ENCODE results near the gene MAD2L1. TPM values are rescaled to one million over a fixed set of nuclear protein-coding genes. Genes with fewer than 3 reads are reported as not detected.

MAD2L1 gene
- total RNA-seq, 1 donor from 2014 or later: 12.7 TPM

- no peak for ATAC-seq
These were observed 9.2 kb downstream of the MAD2L1 start for GRCh38 chr4:120057416-120057815.

- no peak for ATAC-seq
These were observed 10.4 kb downstream of the MAD2L1 start for GRCh38 chr4:120056246-120056645.

- no peak for ATAC-seq
These were observed 10.9 kb downstream of the MAD2L1 start for GRCh38 chr4:120055795-120056194.

GRCh38 chr4:120055162-120055561, 11.5 kb downstream of the MAD2L1 start:
- ATAC-seq: no peak

- ATAC-seq: no peak
These were observed 12.7 kb downstream of the MAD2L1 start for GRCh38 chr4:120053911-120054310.

- peak; percentile 57 for ATAC-seq
These were observed 13.8 kb downstream of the MAD2L1 start for GRCh38 chr4:120052856-120053255.

GRCh38 chr4:120051253-120051652, 15.4 kb downstream of the MAD2L1 start:
- no peak for ATAC-seq

- ATAC-seq: peak; percentile 91
These were observed 16.7 kb downstream of the MAD2L1 start for GRCh38 chr4:120049732-120050494.

GRCh38 chr4:120043828-120044227, 22.8 kb downstream of the MAD2L1 start:
- ATAC-seq: no peak

- ATAC-seq: no peak
These were observed 29.2 kb downstream of the MAD2L1 start for GRCh38 chr4:120037411-120037810.

GRCh38 chr4:120034913-120035312, 31.7 kb downstream of the MAD2L1 start:
- ATAC-seq: no peak

- no peak for ATAC-seq
These were observed 39.8 kb downstream of the MAD2L1 start for GRCh38 chr4:120026853-120027252.

GRCh38 chr4:120025516-120025915, 41.1 kb downstream of the MAD2L1 start:
- no peak for ATAC-seq

- no peak for ATAC-seq
These were observed 47.9 kb downstream of the MAD2L1 start for GRCh38 chr4:120018786-120019185.

- no peak for ATAC-seq
These were observed 48.5 kb downstream of the MAD2L1 start for GRCh38 chr4:120017939-120018692.

GRCh38 chr4:120011725-120012124, 54.9 kb downstream of the MAD2L1 start:
- ATAC-seq: no peak

GRCh38 chr4:120010646-120011045, 56.0 kb downstream of the MAD2L1 start:
- ATAC-seq: no peak

GRCh38 chr4:120009731-120010130, 56.9 kb downstream of the MAD2L1 start:
- no peak for ATAC-seq

GRCh38 chr4:120008957-120009356, 57.7 kb downstream of the MAD2L1 start:
- ATAC-seq: no peak

- ATAC-seq: no peak
These were observed 58.7 kb downstream of the MAD2L1 start for GRCh38 chr4:120007896-120008436.

GRCh38 chr4:120007191-120007871, 59.3 kb downstream of the MAD2L1 start:
- no peak for ATAC-seq
